ENCODE results near the gene OR6X1.

OR6X1 gene

DNA sequence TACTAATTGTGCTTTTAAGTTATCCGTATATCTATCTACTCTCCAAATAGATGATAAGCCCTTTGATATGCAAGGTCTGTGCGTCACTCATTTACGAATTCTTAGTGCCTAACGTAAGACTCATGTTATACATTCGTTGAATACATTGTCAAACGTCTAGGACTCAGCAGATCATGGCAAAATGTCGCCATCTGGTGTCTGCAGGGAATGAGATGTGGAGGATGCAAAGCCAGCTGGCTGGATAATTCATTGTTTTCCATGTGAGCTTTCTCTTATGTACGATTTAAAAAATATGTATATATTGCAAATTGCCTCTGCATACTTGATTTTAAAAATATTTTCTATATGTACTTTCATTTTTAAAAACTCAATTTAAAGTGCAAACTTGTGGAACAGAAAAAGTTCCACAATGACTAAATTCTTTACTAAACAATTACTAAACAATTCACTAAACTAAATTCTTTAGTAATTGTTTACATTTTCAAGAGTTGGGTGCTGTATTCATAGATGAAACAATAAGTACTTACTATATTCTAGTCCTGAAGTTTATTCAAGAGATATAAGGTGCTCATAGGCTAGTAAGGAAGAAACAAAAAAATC lies 46.6 kb downstream of the OR6X1 start:
- in situ Hi-C loops (cut with MboI; ENCODE audit: low pct_unique_long_range_greater_than_20kb, low sequenced_read_pairs, unreplicated experiment) = no loop called here
- TF ChIP-seq, protein P1, sequence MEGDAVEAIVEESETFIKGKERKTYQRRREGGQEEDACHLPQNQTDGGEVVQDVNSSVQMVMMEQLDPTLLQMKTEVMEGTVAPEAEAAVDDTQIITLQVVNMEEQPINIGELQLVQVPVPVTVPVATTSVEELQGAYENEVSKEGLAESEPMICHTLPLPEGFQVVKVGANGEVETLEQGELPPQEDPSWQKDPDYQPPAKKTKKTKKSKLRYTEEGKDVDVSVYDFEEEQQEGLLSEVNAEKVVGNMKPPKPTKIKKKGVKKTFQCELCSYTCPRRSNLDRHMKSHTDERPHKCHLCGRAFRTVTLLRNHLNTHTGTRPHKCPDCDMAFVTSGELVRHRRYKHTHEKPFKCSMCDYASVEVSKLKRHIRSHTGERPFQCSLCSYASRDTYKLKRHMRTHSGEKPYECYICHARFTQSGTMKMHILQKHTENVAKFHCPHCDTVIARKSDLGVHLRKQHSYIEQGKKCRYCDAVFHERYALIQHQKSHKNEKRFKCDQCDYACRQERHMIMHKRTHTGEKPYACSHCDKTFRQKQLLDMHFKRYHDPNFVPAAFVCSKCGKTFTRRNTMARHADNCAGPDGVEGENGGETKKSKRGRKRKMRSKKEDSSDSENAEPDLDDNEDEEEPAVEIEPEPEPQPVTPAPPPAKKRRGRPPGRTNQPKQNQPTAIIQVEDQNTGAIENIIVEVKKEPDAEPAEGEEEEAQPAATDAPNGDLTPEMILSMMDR (IDR thresholded peaks at IDR 0.05; ENCODE audit: extremely low read depth, insufficient read depth, missing control alignments) = peak; percentile 82
- DNase-seq (ENCODE audit: low spot score) = peak; percentile 65

DNA sequence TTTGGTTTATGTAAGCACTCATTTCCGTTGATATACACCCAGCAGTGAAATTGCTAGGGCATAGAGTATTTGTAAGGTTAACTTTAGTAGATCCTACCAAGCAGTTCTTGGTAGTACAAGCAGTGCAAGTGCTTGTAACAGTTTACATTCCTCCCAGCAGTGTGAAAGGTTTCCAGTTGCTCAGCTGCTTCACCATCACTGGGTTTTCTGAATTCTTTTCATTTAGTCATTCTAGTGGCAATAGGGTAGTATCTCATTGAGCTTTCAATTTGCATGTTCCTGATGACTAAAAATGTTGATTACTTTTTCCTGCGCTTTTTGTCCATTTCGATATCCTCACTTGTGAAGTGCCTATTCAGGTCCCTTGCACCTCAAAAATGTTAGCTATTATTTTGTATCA lies 47.1 kb downstream of the OR6X1 start:
- in situ Hi-C loops (cut with MboI; ENCODE audit: low pct_unique_long_range_greater_than_20kb, low sequenced_read_pairs, unreplicated experiment) = no loop called here
- TF ChIP-seq, protein P1 (IDR thresholded peaks at IDR 0.05; ENCODE audit: extremely low read depth, insufficient read depth, missing control alignments) = no peak
- DNase-seq (ENCODE audit: low spot score) = no peak

DNA sequence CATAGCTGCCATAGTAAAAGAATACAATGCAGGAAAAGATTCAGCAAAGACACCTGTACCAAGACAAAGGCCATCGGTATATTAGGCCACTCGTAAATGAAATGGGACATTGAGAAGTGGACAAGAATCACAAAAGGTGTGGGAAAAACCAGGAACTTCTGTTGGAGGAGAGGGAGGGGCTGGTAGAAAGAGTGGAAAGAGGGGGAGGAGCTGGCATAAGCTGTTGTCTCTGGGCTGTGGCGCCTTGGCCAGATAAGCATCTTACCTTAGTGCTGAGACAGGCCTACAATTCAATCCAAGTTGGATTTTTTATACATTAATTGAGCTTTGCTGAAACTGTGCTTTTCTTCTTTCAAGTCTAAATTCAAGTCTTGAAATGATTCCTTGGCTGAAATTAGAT lies 50.0 kb downstream of the OR6X1 start:
- DNase-seq (ENCODE audit: low spot score) = no peak
- in situ Hi-C loops (cut with MboI; ENCODE audit: low pct_unique_long_range_greater_than_20kb, low sequenced_read_pairs, unreplicated experiment) = no loop called here

More for the DNA sequence above, 50.0 kb downstream of the OR6X1 start:
- TF ChIP-seq, protein P1 (IDR thresholded peaks at IDR 0.05; ENCODE audit: extremely low read depth, insufficient read depth, missing control alignments) = no peak

Data from GM13977 (cell line).